HG02571 (cell line): ENCODE measurements around the gene SLX4IP.
"Not testable (repeated sequence)": the region's sequence is repeated elsewhere in the genome, so short reads cannot be mapped to it uniquely, and the experiment has no call there.

Experiments used
- ATAC-seq: cut with Tn5 transposase; IDR thresholded peaks from one replicate; pipeline ENCODE4 v1.9.1; 2021; ENCODE audit warnings: mild to moderate bottlenecking, moderate library complexity; ENCODE audit not compliant: unreplicated experiment

Gene SLX4IP

DNA sequence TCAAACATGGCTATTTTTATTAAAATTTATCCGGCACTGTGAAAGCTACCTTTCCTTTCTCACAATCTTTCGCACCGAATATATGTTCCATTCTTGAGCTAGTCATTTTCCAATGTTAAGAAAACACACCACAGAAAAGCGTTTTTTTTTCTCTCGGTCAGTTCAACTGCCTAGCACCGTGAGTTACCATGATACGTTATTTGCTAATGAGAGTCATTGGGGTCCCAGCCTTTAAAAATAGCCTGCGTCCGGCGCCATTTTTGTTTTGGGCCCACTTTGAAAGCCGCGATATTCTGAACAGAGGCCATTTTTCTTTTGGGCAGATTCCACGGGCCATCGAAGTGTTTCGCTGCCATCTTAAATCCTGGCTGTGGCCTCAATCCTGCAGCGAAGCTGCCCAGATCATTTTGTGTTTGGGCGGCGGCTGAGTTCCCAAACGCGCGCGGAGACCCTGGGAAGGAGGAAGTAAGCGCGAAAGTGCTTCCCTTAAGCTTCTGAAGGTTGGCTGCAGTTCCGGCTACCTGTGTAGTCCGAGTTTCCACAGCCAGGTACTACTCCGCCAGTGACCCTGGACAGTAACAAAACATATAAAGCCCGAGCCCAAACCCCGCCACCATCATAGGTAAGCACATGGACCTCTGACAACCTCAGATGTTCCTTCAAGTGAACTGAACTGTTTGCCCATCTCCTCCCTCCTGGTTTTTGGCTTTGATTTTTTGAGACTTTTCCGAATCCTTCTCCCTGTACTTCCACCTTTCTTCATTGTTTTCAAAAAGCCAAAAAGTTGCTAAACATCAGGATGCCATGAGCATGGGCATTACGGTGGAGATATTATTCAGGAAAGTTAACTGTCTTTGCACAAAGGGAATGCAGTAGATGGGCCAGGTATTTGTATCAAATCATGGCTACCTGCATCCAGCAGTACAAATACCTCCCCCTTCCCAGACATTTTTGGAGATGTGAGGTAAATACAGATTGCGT, at the start of gene SLX4IP:
Gene SLX4IP (plus strand): TSS at position 474 of the 981 bp plus-strand sequence. CDS start 22,900 bp downstream, outside the sequence.
- peak; percentile 49 for ATAC-seq

DNA sequence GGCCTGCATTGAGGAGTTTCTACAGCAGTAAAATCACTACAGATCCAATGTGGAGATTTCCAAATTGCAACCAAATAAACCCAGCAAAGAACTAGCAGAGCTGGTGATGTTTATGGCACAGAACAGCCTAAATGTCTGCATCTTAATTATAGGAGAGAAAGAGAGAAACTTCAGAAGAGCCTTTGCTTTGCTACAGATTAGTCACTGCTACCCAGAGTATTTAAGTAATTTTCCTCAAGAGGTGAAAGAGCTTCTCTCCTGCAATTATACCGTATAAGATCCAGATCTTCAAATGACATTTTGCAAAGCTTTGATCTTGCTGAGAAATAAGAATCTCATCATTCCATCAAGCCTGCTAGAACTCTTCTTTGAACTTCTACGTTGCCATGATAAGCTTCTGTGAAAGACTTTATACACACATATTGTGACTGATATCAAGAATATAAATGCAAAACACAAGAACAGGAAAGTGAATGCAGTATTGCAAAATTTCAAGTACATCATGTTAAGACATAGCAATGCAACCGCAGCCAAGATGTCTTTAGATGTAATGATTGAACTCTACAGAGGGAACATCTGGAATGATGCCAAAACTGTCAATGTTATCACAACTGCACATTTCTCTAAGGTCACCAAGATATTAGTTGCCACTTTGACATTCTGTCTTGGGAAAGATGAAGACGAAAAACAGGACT, 49.1 kb upstream of the SLX4IP start:
- no peak for ATAC-seq

DNA sequence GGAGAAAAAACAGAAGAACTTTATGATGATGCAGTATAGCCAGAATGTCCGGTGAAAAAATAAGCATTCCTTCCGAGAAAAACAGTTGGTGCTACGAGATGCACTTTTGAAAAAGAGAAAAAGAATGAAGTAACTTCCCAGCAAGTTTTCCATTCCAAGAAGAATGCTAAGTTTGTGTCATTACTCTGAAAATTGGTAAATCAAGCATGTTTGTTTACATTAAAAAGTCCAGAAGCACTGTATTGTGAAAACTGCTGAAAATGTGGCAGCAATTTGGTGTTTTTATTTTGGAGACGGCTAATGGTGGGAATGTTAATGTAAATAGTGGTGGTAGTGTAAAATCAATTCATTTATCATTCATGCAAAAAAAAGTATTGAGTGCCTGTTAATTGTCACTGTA, 47.4 kb upstream of the SLX4IP start:
- no peak for ATAC-seq

- ATAC-seq, result no peak
Observed at GRCh38 chr20:10388597-10388996, 46.5 kb upstream of the SLX4IP start.

- ATAC-seq, result no peak
Observed at GRCh38 chr20:10390709-10391108, 44.4 kb upstream of the SLX4IP start.

GRCh38 chr20:10394752-10395151, 40.4 kb upstream of the SLX4IP start:
- ATAC-seq, result not testable (repeated sequence)

DNA sequence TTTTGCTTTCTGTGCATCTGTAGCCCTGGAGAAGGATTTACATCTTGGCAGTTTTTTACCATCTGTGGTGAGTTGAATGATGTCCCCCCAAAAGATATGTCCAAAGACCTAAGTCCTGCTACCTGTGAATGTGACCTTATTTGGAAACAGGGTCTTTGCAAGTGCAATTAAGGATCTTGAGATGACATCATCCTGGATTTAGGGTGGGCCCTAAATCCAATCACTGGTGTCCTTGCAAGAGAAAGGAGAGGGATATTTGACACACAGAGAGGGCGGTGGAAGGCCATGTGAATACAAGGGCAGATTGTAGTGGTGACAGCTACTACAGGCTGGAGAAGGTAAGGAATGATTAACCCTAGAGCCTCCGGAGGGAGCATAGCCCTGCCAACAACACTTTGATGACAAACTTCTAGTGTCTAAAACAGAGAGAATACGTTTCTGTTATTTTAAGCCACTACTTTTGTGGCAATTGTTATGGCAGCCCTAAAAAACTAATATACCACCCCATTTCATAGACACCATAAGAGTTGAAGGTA, 36.2 kb upstream of the SLX4IP start:
- no peak for ATAC-seq

DNA sequence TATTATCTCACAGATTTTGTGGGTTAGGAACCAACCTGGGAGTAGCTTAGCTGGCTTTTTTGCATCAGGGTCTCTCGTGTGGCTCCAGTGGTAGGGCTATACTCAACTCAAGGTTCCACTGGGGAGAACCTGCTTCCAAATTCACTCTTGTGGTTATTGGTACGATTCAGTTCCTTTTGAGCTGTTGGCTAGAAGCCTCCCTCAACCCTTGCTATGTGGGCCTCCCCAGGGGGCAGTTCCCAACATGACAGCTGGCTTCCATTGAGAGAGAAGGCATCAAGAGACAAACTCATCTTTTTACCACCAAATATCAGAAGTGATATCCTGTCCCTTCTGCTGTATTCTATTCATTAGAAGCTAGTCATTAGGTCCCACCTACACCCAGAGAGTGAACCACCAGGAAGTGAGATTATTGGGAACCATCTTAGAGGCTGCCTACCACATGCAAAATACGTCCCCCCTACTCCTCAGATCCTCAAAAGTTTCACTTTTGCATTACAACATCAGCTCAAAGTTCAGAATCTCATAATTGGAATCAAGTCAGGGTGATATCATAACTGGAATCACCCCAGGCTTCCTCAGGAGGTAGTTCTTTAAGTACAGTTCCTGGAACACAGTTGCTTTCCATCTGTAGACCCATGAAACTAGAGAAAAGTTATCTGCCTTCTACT, 32.0 kb upstream of the SLX4IP start:
- ATAC-seq, result no peak

GRCh38 chr20:10404023-10404628, 31.0 kb upstream of the SLX4IP start:
- no peak for ATAC-seq

- ATAC-seq, result no peak
Observed at GRCh38 chr20:10404959-10405530, 30.1 kb upstream of the SLX4IP start.

GRCh38 chr20:10408108-10408813, 26.8 kb upstream of the SLX4IP start:
- no peak for ATAC-seq

GRCh38 chr20:10411673-10412072, 23.4 kb upstream of the SLX4IP start:
- ATAC-seq, result no peak

- ATAC-seq, result no peak
Observed at GRCh38 chr20:10412591-10413408, 22.3 kb upstream of the SLX4IP start.

DNA sequence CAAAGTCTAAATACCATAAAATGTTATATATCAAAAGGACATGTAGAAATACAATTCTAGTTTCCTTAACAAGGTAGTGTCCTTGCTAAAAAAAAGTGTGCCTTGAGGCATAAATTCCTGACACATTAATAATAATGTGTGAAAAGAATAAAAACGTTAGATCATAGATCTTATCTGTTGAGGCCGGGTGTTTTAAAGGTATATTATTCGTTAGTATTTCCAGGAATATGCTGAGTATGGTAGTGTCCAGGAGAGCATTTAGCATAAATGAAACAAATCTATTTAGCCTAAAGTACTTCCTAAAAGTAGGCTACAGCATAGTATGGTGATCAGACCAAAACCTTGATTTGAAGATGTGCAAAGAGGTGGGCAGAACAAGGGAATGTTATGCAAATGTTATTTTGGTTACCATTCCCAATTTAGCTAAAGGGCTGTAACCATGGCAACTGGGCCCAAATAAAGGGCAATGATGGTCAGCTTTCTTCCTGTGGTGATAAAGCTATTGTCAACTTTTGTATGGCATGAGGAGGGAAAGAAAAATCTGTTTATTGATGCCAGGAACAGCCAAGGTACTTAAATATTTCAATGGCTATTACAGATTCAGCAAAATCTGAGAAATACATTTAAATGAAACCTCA, 20.0 kb upstream of the SLX4IP start:
- no peak for ATAC-seq

- not testable (repeated sequence) for ATAC-seq
Observed at GRCh38 chr20:10417218-10417617, 17.9 kb upstream of the SLX4IP start.

GRCh38 chr20:10419550-10420133, 15.5 kb upstream of the SLX4IP start:
- ATAC-seq, result no peak

- ATAC-seq, result no peak
Observed at GRCh38 chr20:10423735-10424134, 11.4 kb upstream of the SLX4IP start.
